Fibroblast of lung (primary cell): ENCODE data around the gene PUSL1. TPM values are rescaled to one million over a fixed set of nuclear protein-coding genes. Genes with fewer than 3 reads are reported as not detected.

ENCODE experiments used
- DNase-seq, 2 donors: peaks; one replicate each; pipeline versions ENCODE4 v3.0.0 to v3.0.0-alpha.2; 2010; ENCODE audit warnings: low read depth in 2 of 2
- H2AFZ ChIP-seq: 2 replicates; pipeline ENCODE4 v1.5.1; 2012; ENCODE audit warnings: low read length, control low read depth, inconsistent platforms
- H3K27ac ChIP-seq: 2 replicates; pipeline ENCODE4 v1.5.1; 2011; ENCODE audit warnings: low read length, control low read depth; ENCODE audit not compliant: insufficient read depth
- H3K27me3 ChIP-seq: 2 replicates; pipeline ENCODE4 v1.5.1; 2011; ENCODE audit warnings: mild to moderate bottlenecking, low read length; ENCODE audit not compliant: control insufficient read depth, insufficient read depth
- H3K36me3 ChIP-seq: 2 replicates; pipeline ENCODE4 v1.5.1; 2011; ENCODE audit warnings: low read length; ENCODE audit not compliant: control insufficient read depth, insufficient read depth
- H3K4me1 ChIP-seq: 2 replicates; pipeline ENCODE4 v1.5.1; 2011; ENCODE audit warnings: low read length; ENCODE audit not compliant: control insufficient read depth, insufficient read depth; ENCODE audit errors: extremely low read depth
- H3K4me2 ChIP-seq: 2 replicates; pipeline ENCODE4 v1.5.1; 2011; ENCODE audit warnings: low read length, control low read depth; ENCODE audit not compliant: insufficient read depth; ENCODE audit errors: extremely low read depth
- H3K4me3 ChIP-seq, 4 experiments: fragments of 200-600 bp in 1 of 4; sonication (generic) in 1 of 4; replicated peaks in 1 of 4; 2 replicates each; pipeline ENCODE4 v1.5.1; 2011 to 2016; ENCODE audit warnings: low read length in 4 of 4, low read depth in 3 of 4, mild to moderate bottlenecking in 3 of 4, control low read depth in 2 of 4, inconsistent platforms in 1 of 4, mixed read lengths in 1 of 4; ENCODE audit not compliant: insufficient read depth in 1 of 4; ENCODE audit errors: control extremely low read depth in 1 of 4
- H3K79me2 ChIP-seq: 2 replicates; pipeline ENCODE4 v1.5.1; 2012; ENCODE audit warnings: mild to moderate bottlenecking, low read length, inconsistent platforms; ENCODE audit not compliant: control insufficient read depth, insufficient read depth
- H3K9ac ChIP-seq: 2 replicates; pipeline ENCODE4 v1.5.1; 2011; ENCODE audit warnings: mild to moderate bottlenecking, low read length, control low read depth; ENCODE audit not compliant: insufficient read depth
- H3K9me3 ChIP-seq: 2 replicates; pipeline ENCODE4 v1.5.1; 2012; ENCODE audit warnings: low read depth, low read length; ENCODE audit not compliant: control insufficient read depth, insufficient read depth
- H4K20me1 ChIP-seq: 2 replicates; pipeline ENCODE4 v1.5.1; 2011; ENCODE audit warnings: low read length; ENCODE audit not compliant: control insufficient read depth, insufficient read depth; ENCODE audit errors: extremely low read depth
- CTCF ChIP-seq, 2 donors: IDR thresholded peaks in 1 of 2; conservative IDR thresholded peaks in 1 of 2; 1 replicate in 1 of 2; 2 replicates in 1 of 2; pipeline ENCODE4 v1.5.1; 2011 to 2012; ENCODE audit warnings: low read length in 2 of 2, control low read depth in 1 of 2, inconsistent platforms in 1 of 2, low read depth in 1 of 2, mild to moderate bottlenecking in 1 of 2
- EZH2 ChIP-seq: IDR thresholded peaks from 2 replicates; pipeline ENCODE4 v1.5.1; 2012; ENCODE audit warnings: low read length, control low read depth, mild to moderate bottlenecking; ENCODE audit errors: missing control alignments
- polyA plus RNA-seq, 2 donors: library from polyadenylated mRNA; depleted of rRNA in 1 of 2; stranded (reverse) in 1 of 2; unstranded in 1 of 2; fragments of >200 nt; gene quantifications; 2 replicates each; pipeline ENCODE4 v1.2.1, GENCODE V29; 2011 to 2012; ENCODE audit warnings: missing spikeins in 1 of 2
- total RNA-seq: library from RNA; depleted of rRNA; stranded (reverse); fragments of >200 nt; gene quantifications from 2 replicates; pipeline ENCODE4 v1.2.1, GENCODE V29; 2014

Gene PUSL1
- total and polyA plus RNA-seq, 2 donors (not counting 1 experiment from before 2014, with no cell fraction given) = 7.1 to 12.7 TPM

GRCh38 chr1:1274299-1274930 lies 34.0 kb upstream of the PUSL1 start:
- Histone ChIP-seq H3K27me3 (no peaks in the 10 kb centered on the region), H2AFZ (peak overlapping the region; percentile 75), H3K4me3 (peak overlapping the region; percentile 58 to 82 (median 70)), H3K4me1 (peaks cover 20% of the 10 kb centered on the region), H4K20me1 (no peaks in the 10 kb centered on the region), H3K4me2 (peak overlapping the region; percentile 87), H3K79me2 (peaks cover 41% of the 10 kb centered on the region), H3K36me3 (peaks cover 3% of the 10 kb centered on the region), H3K9me3 (no peaks in the 10 kb centered on the region), H3K27ac (peak overlapping the region; percentile 73), H3K9ac (peak overlapping the region; percentile 82)
- DNase-seq = no peak
- TF ChIP-seq EZH2 (no peak), CTCF (conservative IDR thresholded peaks at IDR 0.05 in 1 of 2, IDR thresholded peaks at IDR 0.05 in 1 of 2; ENCODE audit: low read depth in 1 of 2, low read length in 2 of 2) (no peak)

GRCh38 chr1:1274931-1275431 lies 33.4 kb upstream of the PUSL1 start:
- Histone ChIP-seq H3K79me2 (peaks cover 35% of the 10 kb centered on the region), H3K4me2 (peak overlapping the region; percentile 87), H3K27ac (peak overlapping the region; percentile 73), H3K27me3 (no peaks in the 10 kb centered on the region), H3K4me1 (peaks cover 20% of the 10 kb centered on the region), H3K9me3 (no peaks in the 10 kb centered on the region), H3K36me3 (no peaks in the 10 kb centered on the region), H4K20me1 (no peaks in the 10 kb centered on the region), H3K4me3 (peak overlapping the region in 2 of 4 experiments; percentile 71 to 82), H2AFZ (no peak overlapping the region), H3K9ac (peak overlapping the region; percentile 82)
- DNase-seq = no peak
- no peak for TF ChIP-seq EZH2
- TF ChIP-seq CTCF (conservative IDR thresholded peaks at IDR 0.05 in 1 of 2, IDR thresholded peaks at IDR 0.05 in 1 of 2; ENCODE audit: low read depth in 1 of 2, low read length in 2 of 2) = no peak

- H3K9me3 ChIP-seq = no peaks in the 10 kb centered on the region
- no peak overlapping the region for H3K4me2 ChIP-seq
- H3K4me1 ChIP-seq = peaks cover 14% of the 10 kb centered on the region
- H3K27me3 ChIP-seq = no peaks in the 10 kb centered on the region
- H3K27ac ChIP-seq = no peak overlapping the region
- H4K20me1 ChIP-seq = no peaks in the 10 kb centered on the region
- no peak for TF ChIP-seq EZH2
- TF ChIP-seq CTCF (conservative IDR thresholded peaks at IDR 0.05 in 1 of 2, IDR thresholded peaks at IDR 0.05 in 1 of 2; ENCODE audit: low read depth in 1 of 2, low read length in 2 of 2) = no peak
- H3K9ac ChIP-seq = no peak overlapping the region
- no peaks in the 10 kb centered on the region for H3K36me3 ChIP-seq
- H2AFZ ChIP-seq = no peak overlapping the region
- DNase-seq = peak in 1 of 2 donors; percentile 74
- peaks cover 27% of the 10 kb centered on the region for H3K79me2 ChIP-seq
- no peak overlapping the region for H3K4me3 ChIP-seq
These were observed 32.6 kb upstream of the PUSL1 start for GRCh38 chr1:1275836-1276235.
